Measurements from ENCODE around the gene OSGEP.
A peak's percentile ranks its signal among the peaks of the same experiment; 100 is the strongest.
"Not testable (repeated sequence)": the region's sequence is repeated elsewhere in the genome, so short reads cannot be mapped to it uniquely, and the experiment has no call there.

The OSGEP gene

DNA sequence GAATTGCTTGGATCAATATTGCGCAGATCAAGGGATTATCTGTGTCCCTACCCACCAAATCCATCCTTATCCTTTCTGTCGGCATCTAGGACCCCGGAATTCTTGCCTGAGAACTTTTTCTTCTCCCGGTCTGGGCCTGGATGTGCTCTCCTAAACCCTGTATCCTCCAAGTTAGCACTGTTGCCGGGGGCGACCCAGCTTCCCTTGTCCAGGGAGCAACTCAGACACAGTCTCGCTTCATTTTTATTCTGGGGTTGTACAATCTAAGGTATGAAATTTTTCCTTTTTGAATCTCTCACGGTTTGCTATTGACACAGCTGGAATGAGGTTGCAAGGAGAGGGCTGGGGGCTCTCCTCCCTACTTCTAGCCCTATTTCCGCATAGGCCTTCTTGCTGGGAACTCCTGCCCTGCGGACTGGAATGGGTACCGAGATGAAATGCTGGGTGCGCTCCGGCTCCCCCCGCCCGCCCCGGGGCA, 14.2 kb upstream of the OSGEP start:
- Histone ChIP-seq H3K4me1 (ENCODE audit: control insufficient read depth, insufficient read depth, low read length) (peaks cover 8% of the 10 kb centered on the region), H3K4me3 (ENCODE audit: low read depth, low read length) (peak overlapping the region; percentile 99), H3K9me3 (ENCODE audit: control insufficient read depth, insufficient read depth, low read length) (no peaks in the 10 kb centered on the region), H3K36me3 (ENCODE audit: control insufficient read depth, insufficient read depth, low read length) (peaks cover 9% of the 10 kb centered on the region), H3K9ac (ENCODE audit: low read depth, low read length) (no peak overlapping the region), H3K27me3 (ENCODE audit: control insufficient read depth, insufficient read depth, low read length) (no peaks in the 10 kb centered on the region)

DNA sequence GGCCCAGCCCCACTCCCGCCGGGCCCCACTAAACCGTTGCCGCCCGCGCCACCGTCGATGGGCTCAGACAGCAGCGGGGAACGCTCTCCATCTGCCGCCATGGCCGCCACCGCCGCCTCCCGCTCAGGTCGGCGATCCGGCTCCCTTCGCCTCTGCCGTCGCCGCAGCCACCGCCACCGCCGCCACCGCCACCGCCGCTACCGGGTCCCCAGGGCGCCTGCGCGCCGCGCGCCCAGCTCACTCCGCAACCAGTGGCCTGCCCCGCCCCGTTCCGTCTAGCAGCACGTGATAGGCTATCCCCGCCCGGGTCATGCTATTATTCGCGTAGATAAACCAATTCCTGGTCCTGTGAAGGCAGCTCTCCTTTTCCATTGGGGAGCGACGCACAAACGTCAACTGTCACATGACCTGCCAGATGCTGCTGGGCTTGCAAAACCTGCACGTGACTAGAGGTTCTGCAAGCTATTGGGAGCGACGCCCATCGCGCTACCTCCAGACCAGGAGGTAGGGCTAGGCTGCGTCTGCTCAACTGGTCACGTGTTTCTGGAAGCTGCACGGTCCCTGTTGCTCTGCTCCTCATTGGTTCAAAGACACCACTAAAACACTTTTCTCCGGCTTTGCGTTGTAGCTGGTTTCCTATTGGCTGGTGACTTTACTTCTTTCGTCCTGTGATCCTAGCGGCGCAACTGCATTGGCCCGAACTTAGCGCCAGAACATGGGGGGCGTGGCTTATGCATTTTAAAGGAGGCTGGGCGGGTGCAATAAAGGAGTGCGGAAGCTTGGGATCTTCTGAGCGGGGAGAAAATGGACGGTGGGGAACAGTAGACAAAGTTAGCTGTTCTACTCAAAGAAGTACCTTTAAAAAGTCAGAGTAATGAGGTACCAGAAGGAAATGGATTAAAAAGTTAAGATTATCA, 6.9 kb upstream of the OSGEP start, which contains the start of gene PIP4P1:
PIP4P1 (minus strand) TSS at position 210 of the 917 bp plus-strand sequence; CDS start at position 101, 109 bp downstream.
- Histone ChIP-seq H3K9ac (ENCODE audit: low read depth, low read length) (peak within 1 kb of the TSS; percentile 78), H3K27me3 (ENCODE audit: control insufficient read depth, insufficient read depth, low read length) (no peaks in the 10 kb centered on the region), H3K9me3 (ENCODE audit: control insufficient read depth, insufficient read depth, low read length) (no peaks in the 10 kb centered on the region), H3K4me3 (ENCODE audit: low read depth, low read length) (peak within 1 kb of the TSS; percentile 87), H3K4me1 (ENCODE audit: control insufficient read depth, insufficient read depth, low read length) (peaks cover 5% of the 10 kb centered on the region), H3K36me3 (ENCODE audit: control insufficient read depth, insufficient read depth, low read length) (peaks cover 32% of the 10 kb centered on the region)

DNA sequence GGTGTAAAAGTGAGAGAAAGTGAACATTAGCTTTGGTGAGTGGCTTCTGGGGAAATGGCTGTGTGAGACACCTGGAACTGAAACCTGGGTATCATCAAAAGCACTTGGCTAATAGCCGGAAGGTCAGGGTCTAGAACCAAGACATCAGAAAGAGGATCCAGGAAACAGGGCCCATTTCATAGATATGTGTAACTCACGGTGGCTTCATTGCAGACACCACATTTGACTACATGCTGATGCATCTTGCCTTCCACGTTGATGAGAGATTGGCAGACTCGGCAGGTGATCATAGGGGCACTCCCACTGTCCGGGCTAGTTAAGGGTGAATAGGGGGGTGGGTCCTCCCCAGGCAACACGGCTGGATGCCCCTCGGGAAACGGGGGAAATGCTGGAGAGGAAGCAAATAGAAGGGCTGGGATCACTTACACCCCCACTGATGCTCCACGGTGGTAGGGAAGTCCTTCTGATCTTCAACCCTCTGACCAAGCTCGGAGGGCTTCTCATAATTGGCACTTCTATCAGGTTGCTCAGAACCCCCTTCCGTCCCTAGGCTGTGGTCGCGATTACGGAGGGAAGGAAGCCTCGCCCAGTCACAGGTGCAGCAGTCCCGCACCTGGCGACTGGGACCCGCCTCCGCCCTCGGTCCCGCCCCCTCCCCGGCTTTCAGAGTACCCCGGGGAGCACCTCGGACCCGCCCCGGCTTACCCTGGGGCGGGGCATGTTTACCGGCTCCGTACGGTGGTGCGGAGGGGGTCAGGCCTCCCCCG, 6.0 kb upstream of the OSGEP start:
- H3K9ac ChIP-seq (ENCODE audit: low read depth, low read length) = peak overlapping the region; percentile 49
- no peaks in the 10 kb centered on the region for H3K27me3 ChIP-seq (ENCODE audit: control insufficient read depth, insufficient read depth, low read length)
- no peaks in the 10 kb centered on the region for H3K9me3 ChIP-seq (ENCODE audit: control insufficient read depth, insufficient read depth, low read length)
- H3K4me3 ChIP-seq (ENCODE audit: low read depth, low read length) = peak overlapping the region; percentile 87
- H3K36me3 ChIP-seq (ENCODE audit: control insufficient read depth, insufficient read depth, low read length) = peaks cover 32% of the 10 kb centered on the region
- peaks cover 5% of the 10 kb centered on the region for H3K4me1 ChIP-seq (ENCODE audit: control insufficient read depth, insufficient read depth, low read length)

GRCh38 chr14:20458031-20458789, 3.6 kb upstream of the OSGEP start:
- no peak overlapping the region for H3K4me3 ChIP-seq (ENCODE audit: low read depth, low read length)
- H3K27me3 ChIP-seq (ENCODE audit: control insufficient read depth, insufficient read depth, low read length) = no peaks in the 10 kb centered on the region
- H3K36me3 ChIP-seq (ENCODE audit: control insufficient read depth, insufficient read depth, low read length) = peaks cover 32% of the 10 kb centered on the region
- no peaks in the 10 kb centered on the region for H3K9me3 ChIP-seq (ENCODE audit: control insufficient read depth, insufficient read depth, low read length)
- no peak overlapping the region for H3K9ac ChIP-seq (ENCODE audit: low read depth, low read length)
- H3K4me1 ChIP-seq (ENCODE audit: control insufficient read depth, insufficient read depth, low read length) = peaks cover 5% of the 10 kb centered on the region

DNA sequence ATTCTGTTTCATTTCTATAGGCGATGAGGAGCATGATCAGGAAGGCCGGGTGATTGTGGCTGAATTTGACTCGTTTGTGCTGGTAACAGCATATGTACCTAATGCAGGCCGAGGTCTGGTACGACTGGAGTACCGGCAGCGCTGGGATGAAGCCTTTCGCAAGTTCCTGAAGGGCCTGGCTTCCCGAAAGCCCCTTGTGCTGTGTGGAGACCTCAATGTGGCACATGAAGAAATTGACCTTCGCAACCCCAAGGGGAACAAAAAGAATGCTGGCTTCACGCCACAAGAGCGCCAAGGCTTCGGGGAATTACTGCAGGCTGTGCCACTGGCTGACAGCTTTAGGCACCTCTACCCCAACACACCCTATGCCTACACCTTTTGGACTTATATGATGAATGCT, 2.4 kb upstream of the OSGEP start:
- no peaks in the 10 kb centered on the region for H3K9me3 ChIP-seq (ENCODE audit: control insufficient read depth, insufficient read depth, low read length)
- H3K9ac ChIP-seq (ENCODE audit: low read depth, low read length) = no peak overlapping the region
- H3K4me1 ChIP-seq (ENCODE audit: control insufficient read depth, insufficient read depth, low read length) = no peaks in the 10 kb centered on the region
- H3K4me3 ChIP-seq (ENCODE audit: low read depth, low read length) = no peak overlapping the region
- H3K36me3 ChIP-seq (ENCODE audit: control insufficient read depth, insufficient read depth, low read length) = peaks cover 32% of the 10 kb centered on the region
- no peaks in the 10 kb centered on the region for H3K27me3 ChIP-seq (ENCODE audit: control insufficient read depth, insufficient read depth, low read length)

DNA sequence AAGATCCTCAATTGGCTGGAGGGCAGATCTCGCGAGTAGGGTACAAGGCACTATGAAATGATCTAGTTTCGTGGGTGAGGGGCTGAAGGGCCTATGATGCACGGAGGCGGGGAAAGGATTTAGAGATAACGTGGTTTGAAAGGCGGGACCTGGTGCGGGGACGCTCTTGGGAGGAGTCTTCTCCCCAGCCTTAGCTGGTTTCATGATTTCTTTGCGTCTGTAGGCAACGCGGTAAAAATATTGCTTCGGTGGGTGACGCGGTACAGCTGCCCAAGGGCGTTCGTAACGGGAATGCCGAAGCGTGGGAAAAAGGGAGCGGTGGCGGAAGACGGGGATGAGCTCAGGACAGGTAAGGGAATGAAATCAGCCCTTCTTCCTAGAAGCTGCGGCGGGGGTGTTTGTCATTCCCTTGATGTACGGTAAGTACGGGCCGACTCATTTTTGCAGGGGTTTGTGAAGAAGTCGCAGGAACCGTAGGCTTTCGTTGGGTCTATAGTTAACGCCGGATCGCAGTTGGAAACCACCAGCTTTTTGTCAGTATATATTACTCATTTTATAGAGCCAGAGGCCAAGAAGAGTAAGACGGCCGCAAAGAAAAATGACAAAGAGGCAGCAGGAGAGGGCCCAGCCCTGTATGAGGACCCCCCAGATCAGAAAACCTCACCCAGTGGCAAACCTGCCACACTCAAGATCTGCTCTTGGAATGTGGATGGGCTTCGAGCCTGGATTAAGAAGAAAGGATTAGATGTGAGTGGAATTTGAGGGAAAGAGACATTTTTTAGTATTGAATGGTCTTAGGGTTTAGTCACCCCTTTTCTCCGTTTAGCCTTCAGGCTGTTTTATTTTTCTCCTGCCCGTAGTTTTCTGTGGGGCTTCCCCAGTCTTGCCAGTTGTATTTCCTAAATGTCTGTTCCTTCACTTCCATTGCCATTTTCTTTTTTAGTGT, 1.0 kb upstream of the OSGEP start:
- no peaks in the 10 kb centered on the region for H3K9me3 ChIP-seq (ENCODE audit: control insufficient read depth, insufficient read depth, low read length)
- H3K9ac ChIP-seq (ENCODE audit: low read depth, low read length) = peak overlapping the region; percentile 92
- peaks cover 34% of the 10 kb centered on the region for H3K36me3 ChIP-seq (ENCODE audit: control insufficient read depth, insufficient read depth, low read length)
- no peaks in the 10 kb centered on the region for H3K4me1 ChIP-seq (ENCODE audit: control insufficient read depth, insufficient read depth, low read length)
- H3K4me3 ChIP-seq (ENCODE audit: low read depth, low read length) = peak overlapping the region; percentile 84
- no peaks in the 10 kb centered on the region for H3K27me3 ChIP-seq (ENCODE audit: control insufficient read depth, insufficient read depth, low read length)

- not testable (repeated sequence) for H3K4me3 ChIP-seq (ENCODE audit: low read depth, low read length); H3K9me3 ChIP-seq (ENCODE audit: control insufficient read depth, insufficient read depth, low read length); H3K9ac ChIP-seq (ENCODE audit: low read depth, low read length); H3K27me3 ChIP-seq (ENCODE audit: control insufficient read depth, insufficient read depth, low read length); H3K4me1 ChIP-seq (ENCODE audit: control insufficient read depth, insufficient read depth, low read length)
- peaks cover 29% of the 10 kb centered on the region for H3K36me3 ChIP-seq (ENCODE audit: control insufficient read depth, insufficient read depth, low read length)
Measured at GRCh38 chr14:20452831-20453230, 1.8 kb downstream of the OSGEP start.

GRCh38 chr14:20446889-20447288, 7.7 kb downstream of the OSGEP start:
- Histone ChIP-seq H3K4me3 (ENCODE audit: low read depth, low read length) (no peak overlapping the region), H3K9ac (ENCODE audit: low read depth, low read length) (no peak overlapping the region), H3K9me3 (ENCODE audit: control insufficient read depth, insufficient read depth, low read length) (no peaks in the 10 kb centered on the region), H3K4me1 (ENCODE audit: control insufficient read depth, insufficient read depth, low read length) (no peaks in the 10 kb centered on the region), H3K36me3 (ENCODE audit: control insufficient read depth, insufficient read depth, low read length) (peaks cover 34% of the 10 kb centered on the region), H3K27me3 (ENCODE audit: control insufficient read depth, insufficient read depth, low read length) (no peaks in the 10 kb centered on the region)

- not testable (repeated sequence) for H3K4me1 ChIP-seq (ENCODE audit: control insufficient read depth, insufficient read depth, low read length); H3K9ac ChIP-seq (ENCODE audit: low read depth, low read length); H3K4me3 ChIP-seq (ENCODE audit: low read depth, low read length); H3K27me3 ChIP-seq (ENCODE audit: control insufficient read depth, insufficient read depth, low read length); H3K9me3 ChIP-seq (ENCODE audit: control insufficient read depth, insufficient read depth, low read length)
- peaks cover 25% of the 10 kb centered on the region for H3K36me3 ChIP-seq (ENCODE audit: control insufficient read depth, insufficient read depth, low read length)
Measured at GRCh38 chr14:20443650-20444049, 11.0 kb downstream of the OSGEP start.

GRCh38 chr14:20441461-20441860, 13.2 kb downstream of the OSGEP start:
- Histone ChIP-seq H3K36me3 (ENCODE audit: control insufficient read depth, insufficient read depth, low read length) (peaks cover 7% of the 10 kb centered on the region), H3K27me3 (ENCODE audit: control insufficient read depth, insufficient read depth, low read length) (no peaks in the 10 kb centered on the region), H3K4me3 (ENCODE audit: low read depth, low read length) (no peak overlapping the region), H3K4me1 (ENCODE audit: control insufficient read depth, insufficient read depth, low read length) (no peaks in the 10 kb centered on the region), H3K9ac (ENCODE audit: low read depth, low read length) (no peak overlapping the region), H3K9me3 (ENCODE audit: control insufficient read depth, insufficient read depth, low read length) (no peaks in the 10 kb centered on the region)

All from iPS-15b (cell line).